DMS114 treated with DMSO at 0.1 percent for 48 hours (cell line): ENCODE data around the gene RAI2.
"Not testable (repeated sequence)": the region's sequence is repeated elsewhere in the genome, so short reads cannot be mapped to it uniquely, and the experiment has no call there.

Source experiments
- DNase-seq: peaks from one replicate; lab custom pipeline; 2025; ENCODE audit not compliant: unreplicated experiment; lab: John Stamatoyannopoulos, UW

RAI2 gene

DNA sequence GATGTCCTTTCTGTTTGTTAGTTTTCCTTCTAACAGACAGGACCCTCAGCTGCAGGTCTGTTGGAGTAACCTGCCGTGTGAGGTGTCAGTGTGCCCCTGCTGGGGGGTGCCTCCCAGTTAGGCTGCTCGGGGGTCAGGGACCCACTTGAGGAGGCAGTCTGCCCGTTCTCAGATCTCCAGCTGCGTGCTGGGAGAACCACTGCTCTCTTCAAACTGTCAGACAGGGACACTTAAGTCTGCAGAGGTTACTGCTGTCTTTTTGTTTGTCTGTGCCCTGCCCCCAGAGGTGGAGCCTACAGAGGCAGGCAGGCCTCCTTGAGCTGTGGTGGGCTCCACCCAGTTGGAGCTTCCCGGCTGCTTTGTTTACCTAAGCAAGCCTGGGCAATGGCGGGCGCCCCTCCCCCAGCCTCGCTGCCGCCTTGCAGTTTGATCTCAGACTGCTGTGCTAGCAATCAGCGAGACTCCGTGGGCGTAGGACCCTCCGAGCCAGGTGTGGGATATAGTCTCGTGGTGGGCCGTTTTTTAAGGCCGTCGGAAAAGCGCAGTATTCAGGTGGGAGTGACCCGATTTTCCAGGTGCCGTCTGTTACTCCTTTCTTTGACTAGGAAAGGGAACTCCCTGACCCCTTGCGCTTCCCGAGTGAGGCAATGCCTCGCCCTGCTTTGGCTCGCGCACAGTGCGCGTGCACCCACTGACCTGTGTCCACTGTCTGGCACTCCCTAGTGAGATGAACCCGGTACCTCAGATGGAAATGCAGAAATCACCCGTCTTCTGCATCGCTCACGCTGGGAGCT, 74.3 kb downstream of the RAI2 start:
- not testable (repeated sequence) for DNase-seq

DNA sequence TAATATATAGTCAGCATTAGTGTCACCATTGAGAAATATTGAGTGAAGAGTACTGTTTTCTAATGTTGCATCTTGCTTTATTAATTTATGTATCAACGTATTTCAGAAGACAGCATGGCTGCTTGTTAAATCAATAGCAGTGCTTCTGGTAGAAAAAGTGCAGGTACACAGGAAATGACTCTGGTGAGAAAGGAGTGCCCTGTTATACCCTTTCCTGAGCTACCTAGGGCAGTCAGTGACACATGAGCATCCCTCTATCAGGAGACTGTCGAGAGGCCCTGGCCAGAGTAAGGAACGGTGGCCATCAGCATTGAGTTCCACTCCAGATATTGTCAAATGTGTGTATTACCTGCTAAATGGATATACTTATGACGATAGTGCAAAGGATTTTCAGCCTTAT, 81.7 kb downstream of the RAI2 start:
- no peak for DNase-seq

DNA sequence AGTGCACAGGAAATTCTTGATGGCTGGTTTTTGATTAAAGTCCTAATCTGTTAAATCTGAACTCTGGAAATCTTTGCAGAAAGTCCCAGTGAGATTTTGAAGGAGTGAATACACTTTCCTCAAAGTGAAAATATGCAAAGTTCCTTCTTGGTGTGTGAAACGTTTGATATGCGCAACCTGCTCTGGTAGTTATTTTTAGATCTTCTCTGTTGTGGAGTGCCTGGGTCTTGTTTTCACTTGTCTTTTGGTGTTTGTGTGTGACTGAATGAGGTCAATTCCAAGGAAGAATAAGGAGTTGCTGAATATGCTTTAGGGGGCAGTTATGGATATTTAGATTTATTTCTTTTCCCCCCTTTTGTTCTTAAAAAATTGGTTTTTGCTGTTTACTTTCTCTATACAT, 82.1 kb downstream of the RAI2 start:
- DNase-seq = no peak

DNA sequence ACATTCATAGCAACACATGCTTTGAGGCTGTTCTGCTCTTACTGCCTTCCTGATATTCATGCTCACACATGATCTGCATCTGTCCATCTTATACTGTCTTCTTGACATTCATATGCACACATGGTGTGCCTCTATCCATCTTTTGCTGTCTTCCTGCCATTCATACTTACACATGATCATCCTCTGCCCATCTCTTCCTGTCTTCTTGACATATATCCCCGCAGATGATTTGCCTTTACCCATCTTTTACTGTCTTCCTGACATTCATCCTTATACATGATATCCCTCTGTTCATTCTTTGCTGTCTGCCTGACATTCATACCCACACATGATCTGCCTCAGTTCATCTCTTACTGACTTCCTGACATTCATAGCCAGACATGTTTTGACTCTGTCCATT, 87.0 kb downstream of the RAI2 start:
- no peak for DNase-seq

- no peak for DNase-seq
Observed at GRCh38 chrX:17773221-17773876, 87.7 kb downstream of the RAI2 start.

GRCh38 chrX:17769701-17770269, 91.3 kb downstream of the RAI2 start:
- no peak for DNase-seq

DNA sequence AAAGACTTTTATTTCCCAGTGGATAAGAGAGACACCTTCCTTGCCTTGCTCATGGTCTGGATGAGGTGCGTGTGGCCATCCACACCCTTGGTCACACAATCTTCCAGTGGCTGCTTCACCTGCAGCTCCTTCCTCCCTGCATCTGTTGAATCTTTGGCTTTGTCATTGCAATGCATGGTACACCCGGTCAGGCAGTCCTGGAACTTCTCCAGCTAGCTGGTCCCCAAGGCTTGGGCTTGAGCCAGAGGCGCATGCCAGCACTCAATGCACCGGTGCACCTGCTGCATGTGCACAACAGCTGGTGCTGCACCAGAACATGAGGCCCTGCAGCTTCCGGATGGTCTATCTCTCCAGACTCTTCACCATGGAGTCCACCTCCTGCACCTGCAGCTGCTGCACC, 92.1 kb downstream of the RAI2 start:
- no peak for DNase-seq

GRCh38 chrX:17767734-17768133, 93.4 kb downstream of the RAI2 start:
- DNase-seq = no peak

DNA sequence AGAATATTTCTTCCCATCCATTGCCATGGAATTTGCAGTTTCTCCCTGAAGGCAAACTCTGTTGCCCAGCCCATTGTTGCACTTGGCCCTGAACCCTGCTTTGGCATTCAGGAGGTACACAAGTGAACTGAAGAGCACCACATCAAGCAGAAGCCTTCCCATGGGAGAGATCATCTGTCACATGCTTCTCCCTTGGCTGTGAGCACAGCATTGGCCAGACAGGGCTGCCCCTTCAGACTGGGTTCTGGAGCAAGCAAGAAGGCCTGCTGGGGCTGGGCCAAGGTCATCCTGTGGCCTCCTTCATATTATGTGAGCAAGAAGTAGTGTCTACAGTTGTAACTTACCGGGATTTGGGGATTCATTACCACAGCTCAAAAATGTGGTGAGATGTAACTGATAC, 101.1 kb downstream of the RAI2 start:
- no peak for DNase-seq

DNA sequence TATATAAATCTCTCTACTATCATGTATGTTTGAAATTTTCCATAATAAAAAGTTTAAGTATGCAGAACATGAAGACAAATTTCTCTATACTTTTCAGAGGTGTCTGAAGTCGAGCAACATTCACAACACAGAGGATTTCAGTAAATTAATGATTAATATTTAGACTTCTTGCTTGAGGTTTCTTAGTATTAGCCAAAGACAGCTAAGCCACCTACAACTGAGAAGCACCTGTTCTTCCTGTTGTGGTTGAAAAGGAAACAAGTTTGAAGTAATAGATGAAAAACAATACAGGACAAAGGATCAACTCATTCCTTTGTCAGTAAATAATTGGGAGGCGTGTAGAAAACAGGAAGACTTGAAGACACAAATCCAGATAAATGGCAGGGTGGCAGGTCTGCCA, 102.7 kb downstream of the RAI2 start:
- no peak for DNase-seq

GRCh38 chrX:17750436-17750835, 110.7 kb downstream of the RAI2 start:
- no peak for DNase-seq
